Large intestine (tissue), 3 donors: ENCODE results near the gene TNFRSF9. TPM values are rescaled to one million over a fixed set of nuclear protein-coding genes. Genes with fewer than 3 reads are reported as not detected.
A peak's percentile ranks its signal among the peaks of the same experiment; 100 is the strongest.
"Not testable (repeated sequence)": the region's sequence is repeated elsewhere in the genome, so short reads cannot be mapped to it uniquely, and the experiment has no call there.

Experiments
- DNase-seq, 2 donors: peaks; one replicate each; pipeline versions ENCODE4 v3.0.0 to v3.0.0-alpha.2; 2013
- H3K27ac ChIP-seq: one replicate; pipeline ENCODE4 v1.5.1; 2013; ENCODE audit warnings: low read length
- H3K27me3 ChIP-seq: 2 replicates; pipeline ENCODE4 v1.6.1; 2013; ENCODE audit warnings: low read length; ENCODE audit not compliant: control insufficient read depth, insufficient read depth
- H3K36me3 ChIP-seq: 2 replicates; pipeline ENCODE4 v1.6.1; 2013; ENCODE audit warnings: low read length; ENCODE audit not compliant: control insufficient read depth, insufficient read depth
- H3K4me1 ChIP-seq: one replicate; pipeline ENCODE4 v1.6.1; 2013; ENCODE audit warnings: low read length; ENCODE audit not compliant: control insufficient read depth, insufficient read depth
- H3K4me3 ChIP-seq: one replicate; pipeline ENCODE4 v1.5.1; 2013; ENCODE audit warnings: low read length
- H3K9me3 ChIP-seq: one replicate; pipeline ENCODE4 v1.6.1; 2013; ENCODE audit warnings: mild to moderate bottlenecking, low read depth, low read length, moderate library complexity; ENCODE audit not compliant: control insufficient read depth
- WGBS: methylation state at CpG from one replicate; pipeline ENCODE4 v1.1.5; 2013; ENCODE audit warnings: low lambda C conversion rate; ENCODE audit not compliant: insufficient coverage; 5-methylcytosine and 5-hydroxymethylcytosine counted together
- polyA plus RNA-seq: library from polyadenylated mRNA; unstranded; fragments of 120-200 nt; gene quantifications from one replicate; pipeline ENCODE4 v1.2.1, GENCODE V29; 2013

The TNFRSF9 gene
- polyA plus RNA-seq, 1 donor: 0.33 TPM

GRCh38 chr1:7922301-7922700, 18.3 kb downstream of the TNFRSF9 start:
- H3K27ac ChIP-seq: no peak overlapping the region
- H3K27me3 ChIP-seq: peaks cover 19% of the 10 kb centered on the region
- WGBS: 100% methylated on average over 1 of the region's 6 CpGs

GRCh38 chr1:7921796-7922195, 18.8 kb downstream of the TNFRSF9 start:
- no peak for DNase-seq
- H3K27me3 ChIP-seq: peaks cover 14% of the 10 kb centered on the region
- no peak overlapping the region for H3K4me3 ChIP-seq
- no peaks in the 10 kb centered on the region for H3K36me3 ChIP-seq
- whole genome bisulfite sequencing: 100% methylated on average over 2 of the region's 7 CpGs
- H3K9me3 ChIP-seq: no peaks in the 10 kb centered on the region
- no peaks in the 10 kb centered on the region for H3K4me1 ChIP-seq
- no peak overlapping the region for H3K27ac ChIP-seq

More at GRCh38 chr1:7922301-7922700, 18.3 kb downstream of the TNFRSF9 start:
- Histone ChIP-seq H3K36me3 (no peaks in the 10 kb centered on the region), H3K9me3 (no peaks in the 10 kb centered on the region), H3K4me1 (no peaks in the 10 kb centered on the region), H3K4me3 (no peak overlapping the region)
- no peak for DNase-seq

- Histone ChIP-seq H3K36me3 (no peaks in the 10 kb centered on the region), H3K27ac (no peak overlapping the region), H3K27me3 (peaks cover under 1% of the 10 kb centered on the region), H3K9me3 (no peaks in the 10 kb centered on the region), H3K4me1 (no peaks in the 10 kb centered on the region), H3K4me3 (no peak overlapping the region)
- no CpG with 5 or more reads among the region's 5 CpGs for WGBS
- no peak for DNase-seq
These were observed 20.8 kb downstream of the TNFRSF9 start for GRCh38 chr1:7919880-7920279.

- not testable (repeated sequence) for H3K36me3 ChIP-seq, H3K4me3 ChIP-seq, H3K27ac ChIP-seq, DNase-seq, H3K9me3 ChIP-seq, H3K27me3 ChIP-seq, H3K4me1 ChIP-seq
- WGBS: 60% methylated on average over 1 of the region's 5 CpGs
These were observed 22.7 kb downstream of the TNFRSF9 start for GRCh38 chr1:7917971-7918370.

GRCh38 chr1:7916501-7916830, 24.2 kb downstream of the TNFRSF9 start:
- H3K27ac ChIP-seq: no peak overlapping the region
- no peak for DNase-seq
- H3K4me1 ChIP-seq: no peaks in the 10 kb centered on the region
- H3K4me3 ChIP-seq: no peak overlapping the region
- H3K9me3 ChIP-seq: no peaks in the 10 kb centered on the region
- no peaks in the 10 kb centered on the region for H3K27me3 ChIP-seq
- 80% methylated on average over 1 of the region's 2 CpGs for WGBS
- no peaks in the 10 kb centered on the region for H3K36me3 ChIP-seq

GRCh38 chr1:7915826-7916500, 24.7 kb downstream of the TNFRSF9 start:
- Histone ChIP-seq H3K36me3 (no peaks in the 10 kb centered on the region), H3K4me3 (no peak overlapping the region)
- 67% methylated on average over 2 of the region's 5 CpGs for WGBS

GRCh38 chr1:7912743-7913557, 27.7 kb downstream of the TNFRSF9 start:
- no peak overlapping the region for H3K27ac ChIP-seq
- H3K27me3 ChIP-seq: no peaks in the 10 kb centered on the region
- H3K36me3 ChIP-seq: no peaks in the 10 kb centered on the region
- peak overlapping the region; percentile 4 for H3K4me3 ChIP-seq
- no peaks in the 10 kb centered on the region for H3K9me3 ChIP-seq
- peak; percentile 7 to 73 for DNase-seq
- WGBS: 55% methylated on average over 5 of the region's 18 CpGs
- no peaks in the 10 kb centered on the region for H3K4me1 ChIP-seq

More at GRCh38 chr1:7915826-7916500, 24.7 kb downstream of the TNFRSF9 start:
- no peaks in the 10 kb centered on the region for H3K27me3 ChIP-seq
- no peak for DNase-seq
- no peaks in the 10 kb centered on the region for H3K9me3 ChIP-seq
- H3K27ac ChIP-seq: no peak overlapping the region
- H3K4me1 ChIP-seq: no peaks in the 10 kb centered on the region

- no peaks in the 10 kb centered on the region for H3K9me3 ChIP-seq
- H3K27ac ChIP-seq: no peak overlapping the region
- no peak overlapping the region for H3K4me3 ChIP-seq
- H3K36me3 ChIP-seq: no peaks in the 10 kb centered on the region
- no peaks in the 10 kb centered on the region for H3K4me1 ChIP-seq
- no CpG with 5 or more reads among the region's 3 CpGs for WGBS
- H3K27me3 ChIP-seq: no peaks in the 10 kb centered on the region
- no peak for DNase-seq
These were observed 28.5 kb downstream of the TNFRSF9 start for GRCh38 chr1:7912145-7912544.

GRCh38 chr1:7905262-7905661, 35.4 kb downstream of the TNFRSF9 start:
- Histone ChIP-seq H3K9me3 (no peaks in the 10 kb centered on the region), H3K36me3 (no peaks in the 10 kb centered on the region), H3K4me3 (no peak overlapping the region), H3K27me3 (no peaks in the 10 kb centered on the region), H3K4me1 (no peaks in the 10 kb centered on the region), H3K27ac (no peak overlapping the region)
- DNase-seq: no peak
- WGBS: 100% methylated on average over 1 of the region's 12 CpGs

- Histone ChIP-seq H3K27ac (no peak overlapping the region), H3K4me1 (no peaks in the 10 kb centered on the region), H3K9me3 (no peaks in the 10 kb centered on the region), H3K4me3 (no peak overlapping the region), H3K27me3 (no peaks in the 10 kb centered on the region), H3K36me3 (no peaks in the 10 kb centered on the region)
- no CpG with 5 or more reads among the region's 21 CpGs for WGBS
- peak; percentile 48 to 61 for DNase-seq
These were observed 38.1 kb downstream of the TNFRSF9 start for GRCh38 chr1:7902478-7903085.
